Liver (tissue), 9 donors: ENCODE measurements around the gene SYNPR. TPM values are rescaled to one million over a fixed set of nuclear protein-coding genes. Genes with fewer than 3 reads are reported as not detected.

ENCODE experiments used
- DNase-seq: peaks from one replicate; pipeline ENCODE4 v3.0.0-alpha.2; 2017; ENCODE audit warnings: low spot score
- H3K27ac ChIP-seq, 2 donors: one replicate each; pipeline ENCODE4 v1.7.0; 2013; ENCODE audit warnings: inconsistent platforms in 2 of 2, low read length in 2 of 2, control low read depth in 1 of 2, low read depth in 1 of 2, mild to moderate bottlenecking in 1 of 2
- H3K27me3 ChIP-seq, 4 donors: one replicate each; pipeline versions ENCODE4 v1.6.1 to v1.7.0; 2013; ENCODE audit warnings: low read length in 3 of 4, inconsistent platforms in 1 of 4, mild to moderate bottlenecking in 1 of 4, moderate library complexity in 1 of 4; ENCODE audit not compliant: control insufficient read depth in 4 of 4, insufficient read depth in 4 of 4
- H3K36me3 ChIP-seq, 4 donors: one replicate each; pipeline versions ENCODE4 v1.6.1 to v1.7.0; 2013; ENCODE audit warnings: low read length in 3 of 4, mild to moderate bottlenecking in 3 of 4, low read depth in 1 of 4, moderate library complexity in 1 of 4; ENCODE audit not compliant: control insufficient read depth in 4 of 4, insufficient read depth in 3 of 4
- H3K4me1 ChIP-seq, 4 donors: one replicate each; pipeline versions ENCODE4 v1.6.1 to v1.7.0; 2013; ENCODE audit warnings: low read length in 3 of 4, mild to moderate bottlenecking in 3 of 4, moderate library complexity in 1 of 4; ENCODE audit not compliant: control insufficient read depth in 4 of 4, insufficient read depth in 4 of 4
- H3K4me3 ChIP-seq, 3 donors: one replicate each; pipeline versions ENCODE4 v1.6.1 to v1.7.0; 2013; ENCODE audit warnings: low read length in 3 of 3, control low read depth in 1 of 3, low read depth in 1 of 3, mild to moderate bottlenecking in 1 of 3
- H3K9ac ChIP-seq, 2 donors: one replicate each; pipeline ENCODE4 v1.7.0; 2013; ENCODE audit warnings: low read length in 2 of 2, mild to moderate bottlenecking in 2 of 2, moderate library complexity in 2 of 2, control low read depth in 1 of 2, low read depth in 1 of 2
- H3K9me3 ChIP-seq, 4 donors: one replicate each; pipeline versions ENCODE4 v1.6.1 to v1.7.0; 2013; ENCODE audit warnings: low read length in 3 of 4; ENCODE audit not compliant: control insufficient read depth in 4 of 4
- EGR1 ChIP-seq, 2 donors: IDR thresholded peaks; 2 replicates each; pipeline ENCODE4 v1.6.1; 2016 to 2018; ENCODE audit warnings: antibody characterized with exemption in 2 of 2, low read depth in 2 of 2
- FOXA1 ChIP-seq: IDR thresholded peaks from 2 replicates; pipeline ENCODE4 v1.6.1; 2016; ENCODE audit warnings: antibody characterized with exemption
- FOXA2 ChIP-seq: IDR thresholded peaks from 2 replicates; pipeline ENCODE4 v1.6.1; 2016; ENCODE audit warnings: antibody characterized with exemption
- HNF4G ChIP-seq: IDR thresholded peaks from 2 replicates; pipeline ENCODE4 v1.6.1; 2016; ENCODE audit warnings: antibody characterized with exemption
- NR2F2 ChIP-seq: IDR thresholded peaks from 2 replicates; pipeline ENCODE4 v1.6.1; 2016; ENCODE audit warnings: antibody characterized with exemption
- SP1 ChIP-seq: IDR thresholded peaks from 2 replicates; pipeline ENCODE4 v1.6.1; 2018; ENCODE audit warnings: antibody characterized with exemption, mild to moderate bottlenecking
- TAF1 ChIP-seq: conservative IDR thresholded peaks from 2 replicates; pipeline ENCODE4 v1.6.1; 2016; ENCODE audit warnings: antibody characterized with exemption, mild to moderate bottlenecking
- YY1 ChIP-seq: IDR thresholded peaks from 2 replicates; pipeline ENCODE4 v1.6.1; 2016; ENCODE audit warnings: antibody characterized with exemption, mild to moderate bottlenecking
- WGBS: extraction: QIAGEN DNeasy Blood & Tissue Kit; methylation state at CpG from one replicate; pipeline ENCODE4 v1.1.7; 2013; 5-methylcytosine and 5-hydroxymethylcytosine counted together
- polyA plus RNA-seq, 2 donors: library from polyadenylated mRNA; stranded (reverse) in 1 of 2; unstranded in 1 of 2; fragments of 200-250 nt in 1 of 2; fragments of >200 nt in 1 of 2; fragmentation: Nextera tagmentation in 1 of 2; extraction: Ambion mirVana in 1 of 2; gene quantifications; one replicate each; pipeline versions ENCODE4 v1.2.1 to v1.2.3, GENCODE V29; 2013 to 2015
- total RNA-seq, 2 donors: library from RNA; depleted of rRNA; stranded (reverse); fragments of >200 nt; gene quantifications; one replicate each; pipeline ENCODE4 v1.2.3, GENCODE V29; 2014
- TF ChIP-seq, protein P1 (sequence below): IDR thresholded peaks from 2 replicates; pipeline ENCODE4 v1.6.1; 2016; ENCODE audit warnings: antibody characterized with exemption
- TF ChIP-seq, protein P2 (sequence below): IDR thresholded peaks from 2 replicates; pipeline ENCODE4 v1.6.1; 2016; ENCODE audit warnings: antibody characterized with exemption
- TF ChIP-seq, protein P3 (sequence below): fragments of 150-350 bp; IDR thresholded peaks from 2 replicates; pipeline ENCODE4 v1.5.1; 2017; ENCODE audit warnings: improper control_type of control experiment, low read depth, low read length; ENCODE audit not compliant: missing input control
- TF ChIP-seq, protein P4 (sequence below): IDR thresholded peaks from 2 replicates; pipeline ENCODE4 v1.6.1; 2016; ENCODE audit warnings: antibody characterized with exemption
- donor health status: healthy.
- donor health status: healthy.
- donor health status: healthy.
- donor health status: healthy.
- donor health status: healthy.

The SYNPR gene
- total and polyA plus RNA-seq, 4 donors, result not detected

DNA sequence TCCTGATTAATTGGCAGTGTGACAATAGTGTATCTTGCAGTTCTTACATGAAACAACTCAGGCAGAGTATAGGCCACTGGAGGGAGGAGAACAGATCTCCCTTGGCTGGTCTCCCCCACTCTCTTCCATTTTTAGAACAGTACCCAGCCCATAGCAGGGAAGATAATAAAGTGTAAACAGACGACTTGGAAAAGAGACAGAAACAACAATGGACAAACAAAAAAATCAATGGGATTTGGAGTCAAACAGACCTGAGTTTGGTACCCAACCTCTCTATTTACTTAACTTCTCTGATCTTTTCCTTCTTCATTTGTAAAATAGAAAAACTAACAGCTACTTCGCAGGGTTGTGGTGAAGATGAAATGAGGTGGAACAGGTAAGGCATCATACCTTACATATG lies 315.7 kb downstream of the SYNPR start:
- Histone ChIP-seq H3K27ac (no peak overlapping the region), H3K36me3 (no peaks in the 10 kb centered on the region), H3K9me3 (peaks cover 2 to 3% (median 3%) of the 10 kb centered on the region in 4 donors), H3K4me1 (no peaks in the 10 kb centered on the region), H3K4me3 (no peak overlapping the region), H3K27me3 (peaks cover 0 to 3% (median 0%) of the 10 kb centered on the region in 4 donors), H3K9ac (no peak overlapping the region)
- TF ChIP-seq TAF1 (no peak), EGR1 (IDR thresholded peaks at IDR 0.05; ENCODE audit: low read depth in 2 of 2) (no peak), NR2F2 (no peak)
- TF ChIP-seq, protein P1, sequence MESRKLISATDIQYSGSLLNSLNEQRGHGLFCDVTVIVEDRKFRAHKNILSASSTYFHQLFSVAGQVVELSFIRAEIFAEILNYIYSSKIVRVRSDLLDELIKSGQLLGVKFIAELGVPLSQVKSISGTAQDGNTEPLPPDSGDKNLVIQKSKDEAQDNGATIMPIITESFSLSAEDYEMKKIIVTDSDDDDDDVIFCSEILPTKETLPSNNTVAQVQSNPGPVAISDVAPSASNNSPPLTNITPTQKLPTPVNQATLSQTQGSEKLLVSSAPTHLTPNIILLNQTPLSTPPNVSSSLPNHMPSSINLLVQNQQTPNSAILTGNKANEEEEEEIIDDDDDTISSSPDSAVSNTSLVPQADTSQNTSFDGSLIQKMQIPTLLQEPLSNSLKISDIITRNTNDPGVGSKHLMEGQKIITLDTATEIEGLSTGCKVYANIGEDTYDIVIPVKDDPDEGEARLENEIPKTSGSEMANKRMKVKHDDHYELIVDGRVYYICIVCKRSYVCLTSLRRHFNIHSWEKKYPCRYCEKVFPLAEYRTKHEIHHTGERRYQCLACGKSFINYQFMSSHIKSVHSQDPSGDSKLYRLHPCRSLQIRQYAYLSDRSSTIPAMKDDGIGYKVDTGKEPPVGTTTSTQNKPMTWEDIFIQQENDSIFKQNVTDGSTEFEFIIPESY, result no peak
- TF ChIP-seq, protein P2, sequence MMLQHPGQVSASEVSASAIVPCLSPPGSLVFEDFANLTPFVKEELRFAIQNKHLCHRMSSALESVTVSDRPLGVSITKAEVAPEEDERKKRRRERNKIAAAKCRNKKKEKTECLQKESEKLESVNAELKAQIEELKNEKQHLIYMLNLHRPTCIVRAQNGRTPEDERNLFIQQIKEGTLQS, result no peak
- 23% methylated on average over 2 of the region's 2 CpGs for WGBS
- no peak for DNase-seq

DNA sequence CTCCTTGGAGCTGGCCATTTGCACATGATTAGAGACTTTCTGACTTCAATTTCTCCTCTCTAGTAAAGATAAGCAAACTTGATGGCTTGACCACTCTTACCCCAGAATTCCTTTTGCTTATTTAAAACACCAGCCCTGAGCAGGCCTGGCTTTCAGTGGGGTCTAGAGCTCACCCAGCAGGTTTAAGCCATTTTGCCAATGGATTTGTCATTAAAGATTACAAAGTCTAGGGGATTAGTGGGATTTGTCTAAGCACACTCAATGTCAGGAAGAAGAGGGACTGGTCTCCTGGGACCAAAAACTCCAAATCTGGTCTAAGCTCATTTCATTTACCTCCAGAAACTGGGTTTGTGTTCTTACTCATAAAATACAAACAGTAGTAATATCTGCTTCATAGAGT lies 317.1 kb downstream of the SYNPR start:
- no peak for DNase-seq
- H3K4me3 ChIP-seq, result no peak overlapping the region
- H3K9me3 ChIP-seq, result no peaks in the 10 kb centered on the region
- H3K4me1 ChIP-seq, result no peaks in the 10 kb centered on the region
- H3K9ac ChIP-seq, result no peak overlapping the region
- TF ChIP-seq, protein P3, sequence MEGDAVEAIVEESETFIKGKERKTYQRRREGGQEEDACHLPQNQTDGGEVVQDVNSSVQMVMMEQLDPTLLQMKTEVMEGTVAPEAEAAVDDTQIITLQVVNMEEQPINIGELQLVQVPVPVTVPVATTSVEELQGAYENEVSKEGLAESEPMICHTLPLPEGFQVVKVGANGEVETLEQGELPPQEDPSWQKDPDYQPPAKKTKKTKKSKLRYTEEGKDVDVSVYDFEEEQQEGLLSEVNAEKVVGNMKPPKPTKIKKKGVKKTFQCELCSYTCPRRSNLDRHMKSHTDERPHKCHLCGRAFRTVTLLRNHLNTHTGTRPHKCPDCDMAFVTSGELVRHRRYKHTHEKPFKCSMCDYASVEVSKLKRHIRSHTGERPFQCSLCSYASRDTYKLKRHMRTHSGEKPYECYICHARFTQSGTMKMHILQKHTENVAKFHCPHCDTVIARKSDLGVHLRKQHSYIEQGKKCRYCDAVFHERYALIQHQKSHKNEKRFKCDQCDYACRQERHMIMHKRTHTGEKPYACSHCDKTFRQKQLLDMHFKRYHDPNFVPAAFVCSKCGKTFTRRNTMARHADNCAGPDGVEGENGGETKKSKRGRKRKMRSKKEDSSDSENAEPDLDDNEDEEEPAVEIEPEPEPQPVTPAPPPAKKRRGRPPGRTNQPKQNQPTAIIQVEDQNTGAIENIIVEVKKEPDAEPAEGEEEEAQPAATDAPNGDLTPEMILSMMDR, result no peak
- TF ChIP-seq, protein P1, result no peak
- TF ChIP-seq FOXA1, result no peak
- peaks cover 0 to 3% (median 0%) of the 10 kb centered on the region in 4 donors for H3K27me3 ChIP-seq
- H3K27ac ChIP-seq, result no peak overlapping the region
- H3K36me3 ChIP-seq, result no peaks in the 10 kb centered on the region

DNA sequence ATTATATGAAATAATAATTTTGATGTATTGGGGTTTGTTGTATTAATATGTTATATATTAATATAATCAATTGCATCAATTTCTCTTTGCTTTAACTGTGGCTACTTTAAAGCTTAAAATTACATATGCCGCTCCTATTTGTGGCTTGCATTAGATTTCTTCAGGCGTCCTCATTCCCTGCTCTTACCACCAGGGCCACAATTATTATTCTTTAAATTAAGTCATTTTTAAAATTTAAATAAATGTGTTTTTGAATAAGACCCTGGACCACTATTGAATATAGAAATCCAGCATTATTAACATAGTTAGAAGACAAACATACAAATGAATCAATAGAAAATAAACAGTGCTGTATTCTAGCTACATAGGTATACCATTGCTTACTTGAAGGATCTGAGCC lies 318.9 kb downstream of the SYNPR start:
- Histone ChIP-seq H3K9ac (no peak overlapping the region), H3K4me3 (no peak overlapping the region), H3K36me3 (no peaks in the 10 kb centered on the region), H3K27ac (no peak overlapping the region), H3K4me1 (no peaks in the 10 kb centered on the region), H3K9me3 (no peaks in the 10 kb centered on the region), H3K27me3 (peaks cover 0 to 3% (median 0%) of the 10 kb centered on the region in 4 donors)
- 91% methylated on average over 2 of the region's 2 CpGs for WGBS
- DNase-seq, result no peak
- TF ChIP-seq EGR1 (IDR thresholded peaks at IDR 0.05; ENCODE audit: low read depth in 2 of 2) (no peak), FOXA2 (no peak), SP1 (no peak), HNF4G (no peak), TAF1 (no peak), YY1 (no peak)
- TF ChIP-seq, protein P4, sequence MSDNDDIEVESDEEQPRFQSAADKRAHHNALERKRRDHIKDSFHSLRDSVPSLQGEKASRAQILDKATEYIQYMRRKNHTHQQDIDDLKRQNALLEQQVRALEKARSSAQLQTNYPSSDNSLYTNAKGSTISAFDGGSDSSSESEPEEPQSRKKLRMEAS, result no peak
- TF ChIP-seq, protein P3, result no peak
- TF ChIP-seq, protein P1, result no peak
- TF ChIP-seq, protein P2, result no peak
